ENCODE results near the gene ALDH6A1.

DNA sequence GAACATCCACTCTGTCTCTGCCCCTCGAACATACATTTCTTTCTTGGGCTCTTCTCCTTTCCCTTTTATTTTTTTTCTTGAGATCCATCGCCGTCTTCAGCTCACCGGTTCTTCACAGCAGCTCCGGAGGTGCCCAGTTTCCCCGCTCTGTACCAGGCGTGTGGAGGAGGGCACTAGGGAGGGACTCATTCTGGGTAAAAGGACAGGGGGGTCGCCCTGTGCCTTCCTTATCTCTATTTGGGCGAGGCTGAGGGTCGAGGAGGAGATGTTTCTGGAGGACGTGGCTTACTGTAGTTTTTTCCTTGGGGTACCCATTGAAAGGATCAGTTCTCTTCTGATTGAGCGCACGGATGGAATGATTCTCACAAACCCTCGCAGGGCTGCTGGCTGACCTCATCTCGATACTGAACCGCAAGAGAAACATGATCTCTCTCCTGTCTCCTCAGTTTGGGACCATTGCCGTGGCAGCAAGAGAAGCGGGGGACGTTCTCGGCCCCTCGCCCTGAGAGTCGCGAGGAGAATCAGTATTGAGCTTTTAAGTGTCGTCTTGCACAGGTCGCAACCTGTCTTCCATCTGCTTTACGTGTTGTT, 889 bp upstream of the ALDH6A1 start:
- TF ChIP-seq TP53 (CRISPR knock-in tag; IDR thresholded peaks at IDR 0.05) (no peak), NR2C2 (CRISPR knock-in tag; IDR thresholded peaks at IDR 0.05) (no peak), SMAD3 (CRISPR knock-in tag; IDR thresholded peaks at IDR 0.05; ENCODE audit: borderline replicate concordance) (no peak), ESRRA (CRISPR knock-in tag; IDR thresholded peaks at IDR 0.05; ENCODE audit: borderline replicate concordance) (no peak), TEAD1 (CRISPR knock-in tag; IDR thresholded peaks at IDR 0.05) (no peak), SP1 (CRISPR knock-in tag; conservative IDR thresholded peaks at IDR 0.05) (no peak), TCF7 (CRISPR knock-in tag; IDR thresholded peaks at IDR 0.05; ENCODE audit: low read depth) (no peak), IRF2 (CRISPR knock-in tag; IDR thresholded peaks at IDR 0.05; ENCODE audit: borderline replicate concordance, low read depth) (no peak), ATF2 (CRISPR knock-in tag; IDR thresholded peaks at IDR 0.05; ENCODE audit: borderline replicate concordance, low read depth) (no peak)
- TF ChIP-seq, protein P1, sequence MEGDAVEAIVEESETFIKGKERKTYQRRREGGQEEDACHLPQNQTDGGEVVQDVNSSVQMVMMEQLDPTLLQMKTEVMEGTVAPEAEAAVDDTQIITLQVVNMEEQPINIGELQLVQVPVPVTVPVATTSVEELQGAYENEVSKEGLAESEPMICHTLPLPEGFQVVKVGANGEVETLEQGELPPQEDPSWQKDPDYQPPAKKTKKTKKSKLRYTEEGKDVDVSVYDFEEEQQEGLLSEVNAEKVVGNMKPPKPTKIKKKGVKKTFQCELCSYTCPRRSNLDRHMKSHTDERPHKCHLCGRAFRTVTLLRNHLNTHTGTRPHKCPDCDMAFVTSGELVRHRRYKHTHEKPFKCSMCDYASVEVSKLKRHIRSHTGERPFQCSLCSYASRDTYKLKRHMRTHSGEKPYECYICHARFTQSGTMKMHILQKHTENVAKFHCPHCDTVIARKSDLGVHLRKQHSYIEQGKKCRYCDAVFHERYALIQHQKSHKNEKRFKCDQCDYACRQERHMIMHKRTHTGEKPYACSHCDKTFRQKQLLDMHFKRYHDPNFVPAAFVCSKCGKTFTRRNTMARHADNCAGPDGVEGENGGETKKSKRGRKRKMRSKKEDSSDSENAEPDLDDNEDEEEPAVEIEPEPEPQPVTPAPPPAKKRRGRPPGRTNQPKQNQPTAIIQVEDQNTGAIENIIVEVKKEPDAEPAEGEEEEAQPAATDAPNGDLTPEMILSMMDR (IDR thresholded peaks at IDR 0.05) = no peak
- TF ChIP-seq, protein P2, sequence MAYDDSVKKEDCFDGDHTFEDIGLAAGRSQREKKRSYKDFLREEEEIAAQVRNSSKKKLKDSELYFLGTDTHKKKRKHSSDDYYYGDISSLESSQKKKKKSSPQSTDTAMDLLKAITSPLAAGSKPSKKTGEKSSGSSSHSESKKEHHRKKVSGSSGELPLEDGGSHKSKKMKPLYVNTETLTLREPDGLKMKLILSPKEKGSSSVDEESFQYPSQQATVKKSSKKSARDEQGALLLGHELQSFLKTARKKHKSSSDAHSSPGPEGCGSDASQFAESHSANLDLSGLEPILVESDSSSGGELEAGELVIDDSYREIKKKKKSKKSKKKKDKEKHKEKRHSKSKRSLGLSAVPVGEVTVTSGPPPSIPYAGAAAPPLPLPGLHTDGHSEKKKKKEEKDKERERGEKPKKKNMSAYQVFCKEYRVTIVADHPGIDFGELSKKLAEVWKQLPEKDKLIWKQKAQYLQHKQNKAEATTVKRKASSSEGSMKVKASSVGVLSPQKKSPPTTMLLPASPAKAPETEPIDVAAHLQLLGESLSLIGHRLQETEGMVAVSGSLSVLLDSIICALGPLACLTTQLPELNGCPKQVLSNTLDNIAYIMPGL (CRISPR knock-in tag; IDR thresholded peaks at IDR 0.05) = no peak
- TF ChIP-seq, protein P3, sequence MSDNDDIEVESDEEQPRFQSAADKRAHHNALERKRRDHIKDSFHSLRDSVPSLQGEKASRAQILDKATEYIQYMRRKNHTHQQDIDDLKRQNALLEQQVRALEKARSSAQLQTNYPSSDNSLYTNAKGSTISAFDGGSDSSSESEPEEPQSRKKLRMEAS (CRISPR knock-in tag; IDR thresholded peaks at IDR 0.05) = no peak
- TF ChIP-seq, protein P4, sequence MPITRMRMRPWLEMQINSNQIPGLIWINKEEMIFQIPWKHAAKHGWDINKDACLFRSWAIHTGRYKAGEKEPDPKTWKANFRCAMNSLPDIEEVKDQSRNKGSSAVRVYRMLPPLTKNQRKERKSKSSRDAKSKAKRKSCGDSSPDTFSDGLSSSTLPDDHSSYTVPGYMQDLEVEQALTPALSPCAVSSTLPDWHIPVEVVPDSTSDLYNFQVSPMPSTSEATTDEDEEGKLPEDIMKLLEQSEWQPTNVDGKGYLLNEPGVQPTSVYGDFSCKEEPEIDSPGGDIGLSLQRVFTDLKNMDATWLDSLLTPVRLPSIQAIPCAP (CRISPR knock-in tag; IDR thresholded peaks at IDR 0.05) = no peak
- TF ChIP-seq, protein P5, sequence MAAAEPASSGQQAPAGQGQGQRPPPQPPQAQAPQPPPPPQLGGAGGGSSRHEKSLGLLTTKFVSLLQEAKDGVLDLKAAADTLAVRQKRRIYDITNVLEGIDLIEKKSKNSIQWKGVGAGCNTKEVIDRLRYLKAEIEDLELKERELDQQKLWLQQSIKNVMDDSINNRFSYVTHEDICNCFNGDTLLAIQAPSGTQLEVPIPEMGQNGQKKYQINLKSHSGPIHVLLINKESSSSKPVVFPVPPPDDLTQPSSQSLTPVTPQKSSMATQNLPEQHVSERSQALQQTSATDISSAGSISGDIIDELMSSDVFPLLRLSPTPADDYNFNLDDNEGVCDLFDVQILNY (CRISPR knock-in tag; IDR thresholded peaks at IDR 0.05) = no peak

All from WTC11 (cell line).